Lower leg skin (tissue), 3 donors: ENCODE results near the gene FPGS.

Source experiments
- CTCF ChIP-seq, 3 donors: fragments of 450-650 bp; IDR thresholded peaks; one replicate each; pipeline ENCODE4 v1.5.1; 2016; ENCODE audit warnings: antibody characterized with exemption in 3 of 3, mild to moderate bottlenecking in 3 of 3, moderate library complexity in 2 of 3
- POLR2A ChIP-seq, 2 donors: fragments of 450-650 bp; IDR thresholded peaks; one replicate each; pipeline ENCODE4 v1.6.1; 2016 to 2017; ENCODE audit warnings: antibody characterized with exemption in 2 of 2, mild to moderate bottlenecking in 1 of 2, moderate library complexity in 1 of 2

GRCh38 chr9:127761491-127761956 is 41.2 kb upstream of the FPGS start:
- TF ChIP-seq CTCF (IDR thresholded peaks at IDR 0.05) (no peak), POLR2A (IDR thresholded peaks at IDR 0.05) (no peak)
